OCI-LY7 (cell line): ENCODE measurements around the gene DENND4A.

Source experiments
- CTCF ChIP-seq: fragments of 200-600 bp; sonication (generic); conservative IDR thresholded peaks from 2 replicates; pipeline ENCODE4 v1.5.1; 2014; ENCODE audit warnings: mild to moderate bottlenecking, antibody characterized with exemption, low read length, moderate library complexity, mixed read lengths
- EZH2phosphoT487 ChIP-seq: fragments of 200-600 bp; sonication (generic); IDR thresholded peaks from 2 replicates; pipeline ENCODE4 v1.6.1; 2018; ENCODE audit warnings: low read depth, borderline replicate concordance, mild to moderate bottlenecking, mixed run types, antibody characterized with exemption, low read length, moderate library complexity, mixed read lengths

GRCh38 chr15:65789105-65789504, 3.0 kb downstream of the DENND4A start:
- TF ChIP-seq CTCF (no peak), EZH2phosphoT487 (no peak)
